Bronchial epithelial cell (primary cell): Measurements from ENCODE around the gene KIAA0040. TPM values are rescaled to one million over a fixed set of nuclear protein-coding genes. Genes with fewer than 3 reads are reported as not detected.

Experiments used
- DNase-seq: peaks from one replicate; pipeline ENCODE4 v3.0.0-alpha.2; 2010; ENCODE audit warnings: low read depth
- FAIRE-seq: peaks from 2 replicates; lab custom pipeline; 2011; peaks lifted over from hg19 to GRCh38; lab: Jason Lieb, UNC
- H3K27me3 ChIP-seq: 2 replicates; pipeline ENCODE4 v1.5.1; 2011; ENCODE audit warnings: low read length; ENCODE audit not compliant: control insufficient read depth, insufficient read depth
- H3K36me3 ChIP-seq: 2 replicates; pipeline ENCODE4 v1.5.1; 2011; ENCODE audit warnings: low read length; ENCODE audit not compliant: control insufficient read depth, insufficient read depth
- H3K4me3 ChIP-seq: 2 replicates; pipeline ENCODE4 v1.5.1; 2011; ENCODE audit warnings: mild to moderate bottlenecking, low read depth, low read length, control low read depth
- CTCF ChIP-seq: IDR thresholded peaks from 2 replicates; pipeline ENCODE4 v1.5.1; 2011; ENCODE audit warnings: mild to moderate bottlenecking, moderate library complexity, low read length, control low read depth, inconsistent platforms; ENCODE audit not compliant: insufficient read depth, severe bottlenecking
- total RNA-seq: library from RNA; depleted of rRNA; stranded (reverse); fragments of >200 nt; gene quantifications from 2 replicates; pipeline ENCODE4 v1.2.1, GENCODE V29; 2014

The KIAA0040 gene
- total RNA-seq, 1 donor from 2014 or later, result 3.9 TPM

GRCh38 chr1:175200678-175201521 is 8.3 kb upstream of the KIAA0040 start:
- TF ChIP-seq CTCF, result no peak
- H3K36me3 ChIP-seq, result no peaks in the 10 kb centered on the region
- FAIRE-seq, result no peak

GRCh38 chr1:175198332-175198731 is 5.8 kb upstream of the KIAA0040 start:
- FAIRE-seq, result no peak
- H3K4me3 ChIP-seq, result no peak overlapping the region
- H3K27me3 ChIP-seq, result peaks cover 2% of the 10 kb centered on the region

More at GRCh38 chr1:175200678-175201521, 8.3 kb upstream of the KIAA0040 start:
- Histone ChIP-seq H3K27me3 (peaks cover 2% of the 10 kb centered on the region), H3K4me3 (no peak overlapping the region)
- no peak for DNase-seq

GRCh38 chr1:175197531-175197930 is 5.0 kb upstream of the KIAA0040 start:
- Histone ChIP-seq H3K4me3 (no peak overlapping the region), H3K27me3 (peaks cover 2% of the 10 kb centered on the region), H3K36me3 (no peaks in the 10 kb centered on the region)
- DNase-seq (peak; percentile 98), FAIRE-seq (peak; percentile 87)
- TF ChIP-seq CTCF, result no peak

More at GRCh38 chr1:175198332-175198731, 5.8 kb upstream of the KIAA0040 start:
- no peak for TF ChIP-seq CTCF
- H3K36me3 ChIP-seq, result no peaks in the 10 kb centered on the region
- no peak for DNase-seq

GRCh38 chr1:175195798-175196197 is 3.2 kb upstream of the KIAA0040 start:
- FAIRE-seq, result no peak
- H3K27me3 ChIP-seq, result peaks cover 2% of the 10 kb centered on the region
- H3K4me3 ChIP-seq, result no peak overlapping the region
- no peak for TF ChIP-seq CTCF
- no peaks in the 10 kb centered on the region for H3K36me3 ChIP-seq
- peak; percentile 83 for DNase-seq

GRCh38 chr1:175195281-175195680 is 2.7 kb upstream of the KIAA0040 start:
- Histone ChIP-seq H3K36me3 (no peaks in the 10 kb centered on the region), H3K4me3 (no peak overlapping the region), H3K27me3 (peaks cover 2% of the 10 kb centered on the region)
- TF ChIP-seq CTCF, result no peak
- FAIRE-seq (no peak), DNase-seq (no peak)
